Measurements from ENCODE around the gene OR1D5.
"Not testable (repeated sequence)": the region's sequence is repeated elsewhere in the genome, so short reads cannot be mapped to it uniquely, and the experiment has no call there.

Gene OR1D5

GRCh38 chr17:3032258-3033247 lies 30.9 kb downstream of the OR1D5 start:
- DNase-seq (ENCODE audit: low read depth in 2 of 2): no peak

DNA sequence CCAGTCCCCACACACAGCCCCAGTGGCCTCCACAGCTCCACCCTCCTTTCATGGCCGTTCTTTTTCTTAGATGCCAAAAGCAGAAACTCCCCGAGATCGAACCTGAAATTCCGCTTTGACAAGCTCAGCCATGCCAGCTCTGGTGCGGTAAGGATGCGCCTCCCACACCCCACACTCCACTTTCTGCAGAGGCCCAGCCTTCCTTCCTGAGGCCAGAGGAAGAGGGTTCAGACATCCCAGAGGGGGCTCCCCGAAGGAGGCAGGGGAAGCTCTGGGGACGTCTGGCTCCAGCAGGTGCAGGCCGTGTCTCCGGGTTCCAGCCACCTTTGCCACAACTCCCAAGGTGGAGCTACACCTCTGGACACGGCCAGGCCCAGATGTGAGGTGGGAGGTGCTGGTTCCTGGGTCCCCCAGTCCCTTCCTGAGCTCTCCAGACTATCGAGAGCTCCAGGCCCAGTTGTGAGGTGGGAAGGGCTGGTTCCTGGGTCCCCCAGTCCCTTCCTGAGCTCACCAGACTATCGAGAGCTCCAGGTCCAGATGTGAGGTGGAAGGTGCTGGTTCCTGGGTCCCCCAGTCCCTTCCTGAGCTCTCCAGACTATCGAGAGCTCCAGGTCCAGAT lies 32.4 kb downstream of the OR1D5 start:
- not testable (repeated sequence) for DNase-seq (ENCODE audit: low read depth in 2 of 2)

GRCh38 chr17:3030096-3030495 lies 33.3 kb downstream of the OR1D5 start:
- no peak for DNase-seq (ENCODE audit: low read depth in 2 of 2)

DNA sequence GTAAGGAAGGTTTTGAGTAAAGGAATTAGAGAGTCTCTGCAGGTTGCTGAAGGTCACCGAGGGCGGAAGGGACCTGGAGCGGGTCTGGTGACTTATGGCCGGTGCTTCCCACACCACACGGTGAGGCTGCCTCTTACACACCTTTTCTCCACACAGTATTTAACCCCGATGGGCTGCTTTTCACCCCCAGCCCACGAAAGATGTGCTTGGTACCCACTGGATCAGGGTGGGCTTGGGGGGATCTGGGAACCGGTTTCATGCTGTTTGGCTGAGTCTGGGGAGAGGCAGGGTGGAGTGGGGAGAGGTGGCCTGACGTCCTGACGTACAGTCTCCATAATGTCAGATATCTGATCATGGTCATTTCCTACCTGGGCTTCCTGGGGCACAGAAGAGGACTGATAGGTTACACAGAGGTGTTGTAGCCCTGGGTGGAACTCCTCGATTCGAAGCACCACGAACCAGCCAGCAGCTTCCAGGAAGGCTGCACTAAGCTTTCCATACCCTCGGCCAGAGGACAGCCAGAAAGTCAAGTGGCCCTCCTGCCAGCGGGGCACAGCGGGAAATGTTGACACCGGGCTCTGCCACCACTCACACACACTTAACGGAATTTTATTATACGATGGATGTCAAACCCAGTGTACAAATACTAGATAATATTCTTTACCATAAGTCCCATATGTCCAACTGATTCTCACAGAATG lies 34.0 kb downstream of the OR1D5 start:
- DNase-seq (ENCODE audit: low read depth in 2 of 2): no peak

GRCh38 chr17:3027786-3028532 lies 35.4 kb downstream of the OR1D5 start:
- DNase-seq (ENCODE audit: low read depth in 2 of 2): no peak

- DNase-seq (ENCODE audit: low read depth in 2 of 2): no peak
These were observed 36.3 kb downstream of the OR1D5 start for GRCh38 chr17:3026856-3027751.

DNA sequence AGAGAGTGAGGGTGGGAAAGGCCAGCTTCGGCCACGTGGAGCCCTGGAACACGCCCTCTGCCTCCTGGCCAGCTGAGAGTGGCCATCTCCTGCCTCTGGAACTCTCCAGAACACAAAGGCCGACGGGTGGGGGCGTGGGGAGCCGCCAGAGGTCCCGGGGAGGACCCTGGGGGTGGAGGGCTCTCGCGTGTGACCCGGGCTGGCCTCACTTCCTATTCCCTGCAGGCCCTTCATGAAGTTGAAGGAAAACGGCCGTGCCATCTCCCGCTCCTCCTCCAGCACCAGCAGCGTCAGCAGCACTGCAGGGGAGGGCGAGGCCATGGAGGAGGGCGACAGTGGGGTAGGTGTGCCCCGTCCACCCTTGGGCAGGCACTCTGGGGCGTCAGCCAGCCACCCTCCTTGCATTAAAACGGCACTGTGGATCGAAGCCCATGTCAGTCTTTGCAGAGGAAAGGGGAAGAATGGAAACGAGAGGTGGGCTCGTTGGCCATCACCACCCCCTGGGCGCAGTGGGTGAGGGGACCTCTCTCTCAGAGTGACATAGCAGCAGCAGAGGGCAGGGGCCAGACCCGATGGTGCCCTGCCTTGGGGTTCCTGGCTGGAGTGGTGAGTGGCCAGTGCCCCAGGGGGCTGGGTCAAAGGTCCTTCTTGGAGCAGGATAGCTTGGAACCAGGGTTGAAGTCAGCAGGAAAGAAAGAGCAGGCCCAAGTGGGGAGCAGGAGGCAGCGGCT lies 37.1 kb downstream of the OR1D5 start:
- no peak for DNase-seq (ENCODE audit: low read depth in 2 of 2)

- DNase-seq (ENCODE audit: low read depth in 2 of 2): no peak
These were observed 37.8 kb downstream of the OR1D5 start for GRCh38 chr17:3025421-3026124.

DNA sequence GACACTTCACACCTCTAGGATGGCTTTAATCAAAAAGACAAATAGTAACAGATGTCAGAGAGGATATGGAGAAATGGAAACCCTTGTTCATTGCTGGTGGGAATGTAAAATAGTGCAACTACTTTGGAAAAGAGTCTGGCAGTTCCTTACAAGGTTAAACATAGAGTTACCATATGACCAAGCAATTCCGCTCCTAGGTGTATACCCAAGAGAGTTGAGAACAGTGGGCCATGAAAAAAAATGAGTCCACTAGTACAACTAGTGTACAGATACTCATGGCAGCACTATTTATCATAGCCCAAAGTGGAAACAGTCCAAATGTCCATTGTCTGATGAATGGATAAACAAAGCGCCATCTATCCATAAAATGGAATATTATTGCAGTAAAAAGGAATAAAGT lies 39.1 kb downstream of the OR1D5 start:
- no peak for DNase-seq (ENCODE audit: low read depth in 2 of 2)

DNA sequence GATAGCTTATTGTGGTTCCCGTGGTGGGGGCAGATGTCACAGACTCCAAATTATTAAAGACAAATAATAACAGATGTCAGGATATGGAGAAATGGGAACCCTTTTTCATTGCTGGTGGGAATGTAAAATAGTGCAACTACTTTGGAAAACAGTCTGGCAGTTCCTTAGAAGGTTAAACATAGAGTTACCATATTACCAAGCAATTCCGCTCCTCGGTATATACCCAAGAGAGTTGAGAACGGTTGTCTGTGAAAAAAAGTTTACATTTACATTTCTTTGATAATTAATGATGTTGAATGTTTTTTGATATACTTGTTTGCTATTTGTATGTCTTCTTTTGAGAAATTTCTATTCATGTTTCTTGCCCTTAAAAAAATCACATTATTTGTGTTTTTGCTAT lies 41.2 kb downstream of the OR1D5 start:
- DNase-seq (ENCODE audit: low read depth in 2 of 2): no peak

DNA sequence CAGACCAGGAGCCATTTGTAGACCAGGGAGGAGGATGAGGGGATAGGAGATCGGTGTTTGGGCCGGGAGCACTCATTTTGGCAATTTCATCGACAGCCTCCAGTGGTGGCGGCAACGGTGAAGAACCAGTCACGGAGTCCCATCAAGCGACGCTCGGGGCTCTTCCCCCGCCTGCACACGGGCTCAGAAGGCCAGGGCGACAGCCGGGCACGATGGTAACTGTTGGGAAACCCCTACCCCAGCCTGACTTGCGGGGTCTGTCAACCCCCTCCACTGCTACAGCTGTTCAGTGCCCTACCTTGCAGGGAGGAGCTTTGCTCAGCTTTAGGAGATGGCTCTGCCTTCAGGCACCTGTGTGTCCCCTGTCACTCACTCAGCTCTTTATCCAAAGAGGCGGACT lies 43.0 kb downstream of the OR1D5 start:
- DNase-seq (ENCODE audit: low read depth in 2 of 2): no peak

DNA sequence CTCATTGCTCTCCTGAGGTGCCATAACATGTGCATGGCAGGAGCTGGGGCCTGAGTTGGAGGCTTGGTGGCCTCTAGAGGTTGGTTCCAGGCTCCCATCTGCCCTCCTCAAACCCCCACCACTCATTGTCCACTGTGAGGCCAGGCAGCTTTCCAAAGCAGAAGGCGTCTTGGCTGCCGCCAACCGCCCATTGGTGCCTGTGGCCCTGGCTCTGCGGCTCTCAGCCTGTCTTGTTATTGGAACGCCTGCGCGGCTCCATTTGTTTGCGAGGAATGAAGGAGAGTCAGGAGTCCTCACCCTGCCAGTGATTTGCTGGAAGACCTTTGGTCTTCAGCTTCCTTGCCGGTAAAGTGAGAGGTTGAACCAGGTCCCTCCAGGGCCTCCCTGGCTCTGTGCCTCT lies 43.6 kb downstream of the OR1D5 start:
- no peak for DNase-seq (ENCODE audit: low read depth in 2 of 2)

GRCh38 chr17:3017936-3018335 lies 45.5 kb downstream of the OR1D5 start:
- no peak for DNase-seq (ENCODE audit: low read depth in 2 of 2)

- DNase-seq (ENCODE audit: low read depth in 2 of 2): no peak
These were observed 47.5 kb downstream of the OR1D5 start for GRCh38 chr17:3015890-3016289.

GRCh38 chr17:3012926-3013581 lies 50.4 kb downstream of the OR1D5 start:
- DNase-seq (ENCODE audit: low read depth in 2 of 2): peak; percentile 16 to 40
